Muscle layer of duodenum (tissue), 2 donors: ENCODE data around the gene MICAL3.
A peak's percentile ranks its signal among the peaks of the same experiment; 100 is the strongest.

ENCODE experiments used
- H3K27ac ChIP-seq: one replicate; pipeline ENCODE4 v1.7.0; 2013; ENCODE audit warnings: mild to moderate bottlenecking, low read length
- H3K27me3 ChIP-seq: one replicate; pipeline ENCODE4 v1.7.0; 2013; ENCODE audit warnings: low read depth, mild to moderate bottlenecking, control low read depth, low read length
- H3K36me3 ChIP-seq, 2 donors: one replicate each; pipeline ENCODE4 v1.7.0; 2013; ENCODE audit warnings: low read length in 2 of 2, control low read depth in 1 of 2, mild to moderate bottlenecking in 1 of 2; ENCODE audit not compliant: insufficient read depth in 2 of 2, control insufficient read depth in 1 of 2
- H3K4me1 ChIP-seq, 2 donors: one replicate each; pipeline ENCODE4 v1.7.0; 2013; ENCODE audit warnings: low read length in 2 of 2, mild to moderate bottlenecking in 2 of 2, control low read depth in 1 of 2, moderate library complexity in 1 of 2; ENCODE audit not compliant: insufficient read depth in 2 of 2, control insufficient read depth in 1 of 2
- H3K4me3 ChIP-seq, 2 donors: one replicate each; pipeline ENCODE4 v1.7.0; 2013; ENCODE audit warnings: low read length in 2 of 2, low read depth in 1 of 2, mild to moderate bottlenecking in 1 of 2
- H3K9me3 ChIP-seq, 2 donors: one replicate each; pipeline ENCODE4 v1.7.0; 2013; ENCODE audit warnings: low read length in 2 of 2, control low read depth in 1 of 2, mild to moderate bottlenecking in 1 of 2; ENCODE audit not compliant: control insufficient read depth in 1 of 2
- donor health status: healthy.

The MICAL3 gene

GRCh38 chr22:17871726-17872458 lies 152.5 kb downstream of the MICAL3 start:
- H3K4me1 ChIP-seq = peaks cover 4 to 27% of the 10 kb centered on the region in 2 donors
- H3K9me3 ChIP-seq = no peaks in the 10 kb centered on the region
- no peaks in the 10 kb centered on the region for H3K27me3 ChIP-seq
- H3K4me3 ChIP-seq = no peak overlapping the region
- peaks cover 40 to 53% of the 10 kb centered on the region in 2 donors for H3K36me3 ChIP-seq
- H3K27ac ChIP-seq = no peak overlapping the region

- peaks cover 4 to 27% of the 10 kb centered on the region in 2 donors for H3K4me1 ChIP-seq
- H3K36me3 ChIP-seq = peaks cover 43 to 62% of the 10 kb centered on the region in 2 donors
- H3K4me3 ChIP-seq = no peak overlapping the region
- H3K27me3 ChIP-seq = no peaks in the 10 kb centered on the region
- peak overlapping the region; percentile 85 for H3K27ac ChIP-seq
- no peaks in the 10 kb centered on the region for H3K9me3 ChIP-seq
Measured at GRCh38 chr22:17870407-17870806, 154.0 kb downstream of the MICAL3 start.

- Histone ChIP-seq H3K27me3 (no peaks in the 10 kb centered on the region), H3K4me1 (peaks cover 4 to 27% of the 10 kb centered on the region in 2 donors), H3K9me3 (no peaks in the 10 kb centered on the region), H3K36me3 (peaks cover 39 to 60% of the 10 kb centered on the region in 2 donors), H3K4me3 (no peak overlapping the region), H3K27ac (peak overlapping the region; percentile 85)
Measured at GRCh38 chr22:17869285-17870096, 154.9 kb downstream of the MICAL3 start.

GRCh38 chr22:17868771-17869170 lies 155.6 kb downstream of the MICAL3 start:
- Histone ChIP-seq H3K36me3 (peaks cover 45 to 67% of the 10 kb centered on the region in 2 donors), H3K9me3 (no peaks in the 10 kb centered on the region), H3K4me3 (no peak overlapping the region), H3K4me1 (peaks cover 4 to 27% of the 10 kb centered on the region in 2 donors), H3K27ac (no peak overlapping the region), H3K27me3 (no peaks in the 10 kb centered on the region)

- H3K27me3 ChIP-seq = no peaks in the 10 kb centered on the region
- H3K4me1 ChIP-seq = peaks cover 4 to 27% of the 10 kb centered on the region in 2 donors
- no peak overlapping the region for H3K4me3 ChIP-seq
- peaks cover 48 to 61% of the 10 kb centered on the region in 2 donors for H3K36me3 ChIP-seq
- H3K9me3 ChIP-seq = no peaks in the 10 kb centered on the region
- H3K27ac ChIP-seq = peak overlapping the region; percentile 61
Measured at GRCh38 chr22:17867160-17867785, 157.1 kb downstream of the MICAL3 start.

- Histone ChIP-seq H3K4me3 (no peak overlapping the region), H3K27me3 (no peaks in the 10 kb centered on the region), H3K36me3 (peaks cover 43 to 61% of the 10 kb centered on the region in 2 donors), H3K9me3 (no peaks in the 10 kb centered on the region), H3K4me1 (peaks cover 4 to 27% of the 10 kb centered on the region in 2 donors), H3K27ac (peak overlapping the region; percentile 61)
Measured at GRCh38 chr22:17866621-17867020, 157.7 kb downstream of the MICAL3 start.

- Histone ChIP-seq H3K27me3 (no peaks in the 10 kb centered on the region), H3K9me3 (no peaks in the 10 kb centered on the region), H3K4me3 (no peak overlapping the region), H3K4me1 (peaks cover 2 to 27% of the 10 kb centered on the region in 2 donors), H3K27ac (no peak overlapping the region), H3K36me3 (peaks cover 38 to 60% of the 10 kb centered on the region in 2 donors)
Measured at GRCh38 chr22:17866127-17866526, 158.2 kb downstream of the MICAL3 start.

GRCh38 chr22:17865183-17866055 lies 158.9 kb downstream of the MICAL3 start:
- H3K9me3 ChIP-seq = no peaks in the 10 kb centered on the region
- peaks cover 34 to 53% of the 10 kb centered on the region in 2 donors for H3K36me3 ChIP-seq
- H3K4me3 ChIP-seq = peak overlapping the region in 1 of 2 donors; percentile 25
- H3K27ac ChIP-seq = no peak overlapping the region
- no peaks in the 10 kb centered on the region for H3K27me3 ChIP-seq
- H3K4me1 ChIP-seq = peaks cover 0 to 27% of the 10 kb centered on the region in 2 donors

GRCh38 chr22:17864398-17865182 lies 159.8 kb downstream of the MICAL3 start:
- H3K4me1 ChIP-seq = peaks cover 0 to 23% of the 10 kb centered on the region in 2 donors
- no peaks in the 10 kb centered on the region for H3K9me3 ChIP-seq
- no peak overlapping the region for H3K27ac ChIP-seq
- no peak overlapping the region for H3K4me3 ChIP-seq
- no peaks in the 10 kb centered on the region for H3K27me3 ChIP-seq
- peaks cover 34 to 51% of the 10 kb centered on the region in 2 donors for H3K36me3 ChIP-seq

- peaks cover 29 to 38% of the 10 kb centered on the region in 2 donors for H3K36me3 ChIP-seq
Measured at GRCh38 chr22:17862646-17863181, 161.6 kb downstream of the MICAL3 start.

More at GRCh38 chr22:17862646-17863181, 161.6 kb downstream of the MICAL3 start:
- Histone ChIP-seq H3K27ac (no peak overlapping the region), H3K4me3 (no peak overlapping the region), H3K4me1 (peaks cover 4 to 15% of the 10 kb centered on the region in 2 donors), H3K9me3 (no peaks in the 10 kb centered on the region), H3K27me3 (no peaks in the 10 kb centered on the region)
